Calu3 (cell line): ENCODE data around the gene SLC2A6. TPM values are rescaled to one million over a fixed set of nuclear protein-coding genes. Genes with fewer than 3 reads are reported as not detected.

Experiments
- BruUV-seq: library from RNA; stranded (reverse); fragments of 400-500 nt; replicated peaks from 2 replicates; lab custom pipeline; 2021; lab: Mats Ljungman, UMichigan
- CTCF ChIA-PET: fragments of 300-600 bp; sonication (Branson Sonifier 250); formaldehyde crosslinking; loops from one replicate; lab custom pipeline; 2022; ENCODE audit warnings: antibody characterized with exemption; lab: Charles Lee
- DNase-seq: peaks from one replicate; pipeline ENCODE4 v3.0.0; 2022
- H3K27ac Mint-ChIP-seq: one replicate; pipeline ENCODE4 v1.8.0; 2022; ENCODE audit warnings: mixed read lengths; ENCODE audit not compliant: unreplicated experiment
- H3K27me3 Mint-ChIP-seq: one replicate; pipeline ENCODE4 v1.8.0; 2022; ENCODE audit warnings: mixed read lengths; ENCODE audit not compliant: unreplicated experiment
- H3K36me3 Mint-ChIP-seq: one replicate; pipeline ENCODE4 v1.8.0; 2022; ENCODE audit warnings: mild to moderate bottlenecking, moderate library complexity, mixed read lengths; ENCODE audit not compliant: insufficient read depth, unreplicated experiment
- H3K4me1 Mint-ChIP-seq: one replicate; pipeline ENCODE4 v1.8.0; 2022; ENCODE audit warnings: mild to moderate bottlenecking, low read depth, mixed read lengths; ENCODE audit not compliant: unreplicated experiment
- H3K4me3 Mint-ChIP-seq: one replicate; pipeline ENCODE4 v1.8.0; 2022; ENCODE audit warnings: mild to moderate bottlenecking, low read depth, moderate library complexity, mixed read lengths; ENCODE audit not compliant: unreplicated experiment
- H3K9me3 Mint-ChIP-seq: one replicate; pipeline ENCODE4 v1.8.0; 2022; ENCODE audit warnings: low read depth, mixed read lengths; ENCODE audit not compliant: unreplicated experiment
- intact Hi-C: fragments of 100-400 bp; cut with micrococcal nuclease; formaldehyde crosslinking; loops from one replicate; pipeline ENCODE4 v1.10.0; 2022; ENCODE audit not compliant: unreplicated experiment
- total RNA-seq: library from RNA; stranded (reverse); gene quantifications from 2 replicates; pipeline ENCODE4 v1.2.3, GENCODE V29; 2022
- TF ChIP-seq, protein P1 (sequence below): fragments of 200-600 bp; IDR thresholded peaks from one replicate; pipeline ENCODE4 v1.8.0; 2022; ENCODE audit warnings: antibody characterized with exemption; ENCODE audit not compliant: unreplicated experiment

The SLC2A6 gene
- total RNA-seq, 1 experiment from 2014 or later, result 11.6 TPM

GRCh38 chr9:133468374-133468773, 10.5 kb downstream of the SLC2A6 start:
- H3K4me3 Mint-ChIP-seq, result no peak overlapping the region
- no peak overlapping the region for H3K27ac Mint-ChIP-seq
- TF ChIP-seq, protein P1, sequence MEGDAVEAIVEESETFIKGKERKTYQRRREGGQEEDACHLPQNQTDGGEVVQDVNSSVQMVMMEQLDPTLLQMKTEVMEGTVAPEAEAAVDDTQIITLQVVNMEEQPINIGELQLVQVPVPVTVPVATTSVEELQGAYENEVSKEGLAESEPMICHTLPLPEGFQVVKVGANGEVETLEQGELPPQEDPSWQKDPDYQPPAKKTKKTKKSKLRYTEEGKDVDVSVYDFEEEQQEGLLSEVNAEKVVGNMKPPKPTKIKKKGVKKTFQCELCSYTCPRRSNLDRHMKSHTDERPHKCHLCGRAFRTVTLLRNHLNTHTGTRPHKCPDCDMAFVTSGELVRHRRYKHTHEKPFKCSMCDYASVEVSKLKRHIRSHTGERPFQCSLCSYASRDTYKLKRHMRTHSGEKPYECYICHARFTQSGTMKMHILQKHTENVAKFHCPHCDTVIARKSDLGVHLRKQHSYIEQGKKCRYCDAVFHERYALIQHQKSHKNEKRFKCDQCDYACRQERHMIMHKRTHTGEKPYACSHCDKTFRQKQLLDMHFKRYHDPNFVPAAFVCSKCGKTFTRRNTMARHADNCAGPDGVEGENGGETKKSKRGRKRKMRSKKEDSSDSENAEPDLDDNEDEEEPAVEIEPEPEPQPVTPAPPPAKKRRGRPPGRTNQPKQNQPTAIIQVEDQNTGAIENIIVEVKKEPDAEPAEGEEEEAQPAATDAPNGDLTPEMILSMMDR, result no peak
- H3K9me3 Mint-ChIP-seq, result no peaks in the 10 kb centered on the region
- H3K27me3 Mint-ChIP-seq, result no peaks in the 10 kb centered on the region
- no peak for DNase-seq
- CTCF ChIA-PET, result interaction anchor here (0.6 kb wide), 1 partner anchor 9 kb away, joined by 3 read pairs; no protein-coding TSS in a partner anchor
- intact Hi-C loops, result no loop called here
- H3K36me3 Mint-ChIP-seq, result peaks cover 46% of the 10 kb centered on the region
- no peaks in the 10 kb centered on the region for H3K4me1 Mint-ChIP-seq
- BruUV-seq, result no TSS peak

DNA sequence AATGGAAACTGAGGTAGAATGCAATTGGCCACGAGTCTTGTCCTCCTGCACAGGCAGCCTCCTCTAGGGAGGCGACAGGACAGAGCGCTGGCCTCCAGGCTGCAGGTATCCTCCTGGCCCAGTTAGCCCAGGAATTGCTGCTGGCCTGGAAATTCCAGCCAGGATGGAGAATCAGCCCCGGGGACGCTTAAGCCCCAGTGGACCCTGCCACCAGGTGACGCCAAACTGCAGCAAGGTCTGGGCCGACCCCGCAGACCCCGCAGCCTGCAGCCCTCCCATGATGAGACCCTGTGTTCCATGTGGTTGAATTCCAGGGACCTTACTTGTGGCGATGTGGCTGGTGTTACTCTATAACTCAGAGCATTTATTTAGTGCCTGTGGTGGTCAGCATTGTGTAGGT, 11.8 kb downstream of the SLC2A6 start:
- H3K27ac Mint-ChIP-seq, result no peak overlapping the region
- no peak for DNase-seq
- intact Hi-C loops, result no loop called here
- H3K36me3 Mint-ChIP-seq, result peaks cover 38% of the 10 kb centered on the region
- TF ChIP-seq, protein P1, result no peak
- H3K4me1 Mint-ChIP-seq, result no peaks in the 10 kb centered on the region
- H3K9me3 Mint-ChIP-seq, result no peaks in the 10 kb centered on the region
- CTCF ChIA-PET, result no interaction called here
- BruUV-seq, result no TSS peak
- no peaks in the 10 kb centered on the region for H3K27me3 Mint-ChIP-seq
- H3K4me3 Mint-ChIP-seq, result no peak overlapping the region

DNA sequence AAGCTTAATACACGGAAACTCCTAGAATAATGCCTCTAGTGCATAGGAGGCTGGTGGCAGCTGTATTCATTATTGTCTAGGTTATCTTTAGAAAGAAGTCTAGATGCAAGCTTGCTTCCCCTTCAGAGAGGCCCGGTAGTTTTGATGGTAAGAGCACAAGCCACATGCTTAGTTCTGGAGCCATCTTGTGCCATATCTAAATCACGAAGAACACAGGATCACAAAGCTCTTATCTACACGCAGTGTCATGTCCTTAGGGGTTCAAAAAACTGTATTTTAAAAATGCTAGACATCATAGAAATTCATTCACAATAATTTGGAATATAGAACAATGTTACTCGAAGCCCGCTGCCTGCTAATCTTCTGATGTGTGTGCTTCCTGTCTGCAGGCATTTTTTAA, 12.9 kb downstream of the SLC2A6 start:
- H3K36me3 Mint-ChIP-seq, result peaks cover 28% of the 10 kb centered on the region
- CTCF ChIA-PET, result no interaction called here
- no peaks in the 10 kb centered on the region for H3K27me3 Mint-ChIP-seq
- no peaks in the 10 kb centered on the region for H3K9me3 Mint-ChIP-seq
- no peak for DNase-seq
- intact Hi-C loops, result no loop called here
- H3K4me3 Mint-ChIP-seq, result no peak overlapping the region
- TF ChIP-seq, protein P1, result no peak
- H3K27ac Mint-ChIP-seq, result no peak overlapping the region
- no peaks in the 10 kb centered on the region for H3K4me1 Mint-ChIP-seq
- no TSS peak for BruUV-seq

DNA sequence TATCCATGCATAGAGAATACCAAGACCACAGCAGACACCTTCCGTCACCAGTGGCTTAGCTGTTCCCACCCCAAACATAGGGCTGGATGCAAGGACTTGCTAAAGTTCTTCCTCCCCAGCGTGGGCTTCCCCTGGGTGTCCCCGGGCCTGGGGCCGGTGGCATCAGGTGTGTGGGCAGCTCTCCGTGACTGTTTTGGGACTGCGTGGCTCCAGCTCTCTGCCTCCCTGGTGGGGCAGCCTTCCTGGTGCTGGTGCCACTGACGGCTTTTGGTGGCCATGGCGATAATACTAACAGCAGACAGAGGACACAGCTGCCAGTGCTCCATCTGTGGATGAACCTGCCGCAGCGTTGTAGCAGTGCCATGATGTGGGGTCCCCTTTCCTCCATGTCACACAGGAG, 14.3 kb downstream of the SLC2A6 start:
- CTCF ChIA-PET, result no interaction called here
- intact Hi-C loops, result no loop called here
- BruUV-seq, result no TSS peak

More for the DNA sequence above, 14.3 kb downstream of the SLC2A6 start:
- peaks cover 28% of the 10 kb centered on the region for H3K36me3 Mint-ChIP-seq
- no peaks in the 10 kb centered on the region for H3K27me3 Mint-ChIP-seq
- no peak for DNase-seq
- H3K4me3 Mint-ChIP-seq, result no peak overlapping the region
- H3K9me3 Mint-ChIP-seq, result no peaks in the 10 kb centered on the region
- H3K4me1 Mint-ChIP-seq, result no peaks in the 10 kb centered on the region
- H3K27ac Mint-ChIP-seq, result no peak overlapping the region
- TF ChIP-seq, protein P1, result no peak
